Type B pancreatic cell (in vitro differentiated cells): ENCODE measurements around the gene HOXC11. TPM values are rescaled to one million over a fixed set of nuclear protein-coding genes. Genes with fewer than 3 reads are reported as not detected.
A peak's percentile ranks its signal among the peaks of the same experiment; 100 is the strongest.

Source experiments
- DNase-seq: peaks from one replicate; pipeline ENCODE4 v3.0.0; 2021; ENCODE audit warnings: mixed read lengths; ENCODE audit not compliant: unreplicated experiment; ENCODE audit errors: extremely low spot score
- H3K27ac Mint-ChIP-seq: 2 replicates; pipeline ENCODE4 v1.8.0; 2021; ENCODE audit warnings: mild to moderate bottlenecking, mixed read lengths
- H3K27me3 Mint-ChIP-seq: 2 replicates; pipeline ENCODE4 v1.8.0; 2021; ENCODE audit warnings: mixed read lengths
- H3K36me3 Mint-ChIP-seq: 2 replicates; pipeline ENCODE4 v1.8.0; 2021; ENCODE audit warnings: mixed read lengths
- H3K4me1 Mint-ChIP-seq: one replicate; pipeline ENCODE4 v1.8.0; 2021; ENCODE audit warnings: mixed read lengths; ENCODE audit not compliant: unreplicated experiment
- H3K4me3 Mint-ChIP-seq: 2 replicates; pipeline ENCODE4 v1.8.0; 2021; ENCODE audit warnings: mild to moderate bottlenecking, mixed read lengths
- H3K9me3 Mint-ChIP-seq: 2 replicates; pipeline ENCODE4 v1.8.0; 2021; ENCODE audit warnings: mixed read lengths
- long read RNA-seq: library from polyadenylated mRNA; unstranded; transcript quantifications from one replicate; pipeline ENCODE4 v2.0.0, GENCODE V29; 2020
- total RNA-seq: library from RNA; stranded (reverse); gene quantifications from 2 replicates; pipeline ENCODE4 v1.2.1, GENCODE V29; 2021; ENCODE audit warnings: low replicate concordance
- TF ChIP-seq, protein P1 (sequence below): fragments of 200-600 bp; sonication (generic); conservative IDR thresholded peaks from 2 replicates; pipeline ENCODE4 v1.5.0; 2021; ENCODE audit warnings: antibody characterized with exemption, mild to moderate bottlenecking

The HOXC11 gene
- total RNA-seq, result 0.12 TPM in 1 of 2 replicates, not detected in the other
- long read RNA-seq, result 0 reads

DNA sequence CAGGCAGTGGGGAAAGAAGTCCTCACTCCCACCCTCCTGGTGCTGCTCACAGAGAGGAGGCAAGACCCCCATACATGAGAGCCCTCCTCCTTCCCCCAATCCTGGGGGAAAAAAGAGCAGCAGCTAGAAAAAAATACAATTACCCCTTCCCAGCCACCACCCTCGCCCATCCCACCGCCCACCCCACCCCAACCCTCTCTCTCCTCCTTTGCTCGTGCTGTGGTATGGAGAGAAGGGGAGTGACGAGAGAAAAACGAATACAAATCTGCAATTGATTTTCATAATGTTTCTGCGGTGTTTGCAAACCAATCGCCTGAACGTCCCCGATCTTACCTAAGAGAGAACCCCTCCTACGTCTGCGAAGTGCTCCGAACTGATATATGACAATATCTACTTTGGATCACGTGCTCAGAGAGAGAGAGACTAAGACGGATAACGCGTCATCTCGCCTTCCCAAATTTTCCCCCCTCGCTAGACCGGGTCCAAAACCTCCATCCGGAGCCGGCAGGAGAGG is at the start of gene HOXC11:
Gene HOXC11 (plus strand): TSS at position 405 of the 514 bp plus-strand sequence. CDS start 116 bp downstream, outside the sequence.
- Mint-ChIP-seq H3K9me3 (no peaks in the 10 kb centered on the region), H3K4me1 (peaks cover 3% of the 10 kb centered on the region), H3K36me3 (no peaks in the 10 kb centered on the region), H3K27me3 (peaks cover 96% of the 10 kb centered on the region), H3K4me3 (peak within 1 kb of the TSS; percentile 67), H3K27ac (no peak within 1 kb of the TSS)
- TF ChIP-seq, protein P1, sequence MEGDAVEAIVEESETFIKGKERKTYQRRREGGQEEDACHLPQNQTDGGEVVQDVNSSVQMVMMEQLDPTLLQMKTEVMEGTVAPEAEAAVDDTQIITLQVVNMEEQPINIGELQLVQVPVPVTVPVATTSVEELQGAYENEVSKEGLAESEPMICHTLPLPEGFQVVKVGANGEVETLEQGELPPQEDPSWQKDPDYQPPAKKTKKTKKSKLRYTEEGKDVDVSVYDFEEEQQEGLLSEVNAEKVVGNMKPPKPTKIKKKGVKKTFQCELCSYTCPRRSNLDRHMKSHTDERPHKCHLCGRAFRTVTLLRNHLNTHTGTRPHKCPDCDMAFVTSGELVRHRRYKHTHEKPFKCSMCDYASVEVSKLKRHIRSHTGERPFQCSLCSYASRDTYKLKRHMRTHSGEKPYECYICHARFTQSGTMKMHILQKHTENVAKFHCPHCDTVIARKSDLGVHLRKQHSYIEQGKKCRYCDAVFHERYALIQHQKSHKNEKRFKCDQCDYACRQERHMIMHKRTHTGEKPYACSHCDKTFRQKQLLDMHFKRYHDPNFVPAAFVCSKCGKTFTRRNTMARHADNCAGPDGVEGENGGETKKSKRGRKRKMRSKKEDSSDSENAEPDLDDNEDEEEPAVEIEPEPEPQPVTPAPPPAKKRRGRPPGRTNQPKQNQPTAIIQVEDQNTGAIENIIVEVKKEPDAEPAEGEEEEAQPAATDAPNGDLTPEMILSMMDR, result no peak
- no peak for DNase-seq

- H3K4me3 Mint-ChIP-seq, result no peak overlapping the region
- TF ChIP-seq, protein P1, result no peak
Measured at GRCh38 chr12:53924521-53925405, 48.2 kb upstream of the HOXC11 start.

DNA sequence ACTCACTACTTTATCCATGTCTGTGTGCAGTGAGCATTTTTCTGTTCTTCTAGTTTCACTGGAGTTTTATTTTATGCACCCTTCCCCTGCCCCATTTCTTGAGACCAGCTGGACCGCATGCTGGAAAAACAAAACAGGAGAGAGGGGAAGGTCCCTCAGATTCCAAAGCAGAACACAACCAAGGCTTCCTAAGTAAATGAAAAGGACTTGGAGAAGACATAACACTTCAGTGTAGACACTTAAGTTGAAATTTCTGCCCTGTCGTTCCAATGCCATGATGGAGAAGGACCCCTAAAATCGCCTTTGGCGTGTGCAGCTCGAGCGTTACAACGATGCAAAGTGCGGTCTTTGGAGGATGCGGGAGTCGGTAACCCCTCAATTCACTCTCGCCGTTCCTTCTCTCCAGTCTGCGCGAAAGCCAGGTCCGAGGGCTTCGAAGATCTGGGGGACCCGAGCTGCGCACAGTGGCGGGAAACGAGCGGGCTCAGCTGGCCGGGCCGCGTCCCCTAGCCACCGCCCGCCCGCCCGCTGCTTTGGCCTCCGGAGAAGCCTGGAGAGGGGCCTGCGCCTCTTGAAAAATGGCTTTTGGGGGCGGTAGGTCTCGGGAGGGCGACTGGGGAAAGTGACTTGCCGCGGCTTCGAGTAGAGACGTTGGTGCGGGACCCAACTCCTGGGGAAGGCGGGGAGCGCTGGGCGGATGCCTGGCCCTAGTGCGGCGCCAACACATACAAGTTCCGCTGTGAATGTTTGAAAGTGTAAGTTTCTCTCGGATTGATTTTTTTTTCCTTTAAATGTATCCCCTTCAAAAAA is 45.5 kb upstream of the HOXC11 start:
- DNase-seq, result no peak
- peaks cover 3% of the 10 kb centered on the region for H3K9me3 Mint-ChIP-seq
- no peaks in the 10 kb centered on the region for H3K36me3 Mint-ChIP-seq
- no peaks in the 10 kb centered on the region for H3K4me1 Mint-ChIP-seq
- H3K4me3 Mint-ChIP-seq, result no peak overlapping the region
- TF ChIP-seq, protein P1, result no peak
- H3K27me3 Mint-ChIP-seq, result peaks cover 100% of the 10 kb centered on the region
- H3K27ac Mint-ChIP-seq, result no peak overlapping the region

More at GRCh38 chr12:53924521-53925405, 48.2 kb upstream of the HOXC11 start:
- Mint-ChIP-seq H3K9me3 (no peaks in the 10 kb centered on the region), H3K27ac (no peak overlapping the region), H3K4me1 (no peaks in the 10 kb centered on the region), H3K27me3 (peaks cover 99% of the 10 kb centered on the region), H3K36me3 (no peaks in the 10 kb centered on the region)
- no peak for DNase-seq

- H3K36me3 Mint-ChIP-seq, result no peaks in the 10 kb centered on the region
- peaks cover 100% of the 10 kb centered on the region for H3K27me3 Mint-ChIP-seq
- H3K4me3 Mint-ChIP-seq, result no peak overlapping the region
- no peak for DNase-seq
- H3K27ac Mint-ChIP-seq, result no peak overlapping the region
- no peaks in the 10 kb centered on the region for H3K4me1 Mint-ChIP-seq
- H3K9me3 Mint-ChIP-seq, result peaks cover 3% of the 10 kb centered on the region
- TF ChIP-seq, protein P1, result no peak
Measured at GRCh38 chr12:53928054-53928835, 44.7 kb upstream of the HOXC11 start.

GRCh38 chr12:53929527-53929926 is 43.4 kb upstream of the HOXC11 start:
- TF ChIP-seq, protein P1, result no peak
- Mint-ChIP-seq H3K27me3 (peaks cover 100% of the 10 kb centered on the region), H3K27ac (no peak overlapping the region)

More at GRCh38 chr12:53929527-53929926, 43.4 kb upstream of the HOXC11 start:
- Mint-ChIP-seq H3K36me3 (no peaks in the 10 kb centered on the region), H3K9me3 (peaks cover 3% of the 10 kb centered on the region), H3K4me3 (no peak overlapping the region), H3K4me1 (no peaks in the 10 kb centered on the region)
- DNase-seq, result no peak
